ENCODE data around the gene PHACTR1. TPM values are rescaled to one million over a fixed set of nuclear protein-coding genes. Genes with fewer than 3 reads are reported as not detected.

Gene PHACTR1
- polyA plus RNA-seq, 1 experiment: not detected

DNA sequence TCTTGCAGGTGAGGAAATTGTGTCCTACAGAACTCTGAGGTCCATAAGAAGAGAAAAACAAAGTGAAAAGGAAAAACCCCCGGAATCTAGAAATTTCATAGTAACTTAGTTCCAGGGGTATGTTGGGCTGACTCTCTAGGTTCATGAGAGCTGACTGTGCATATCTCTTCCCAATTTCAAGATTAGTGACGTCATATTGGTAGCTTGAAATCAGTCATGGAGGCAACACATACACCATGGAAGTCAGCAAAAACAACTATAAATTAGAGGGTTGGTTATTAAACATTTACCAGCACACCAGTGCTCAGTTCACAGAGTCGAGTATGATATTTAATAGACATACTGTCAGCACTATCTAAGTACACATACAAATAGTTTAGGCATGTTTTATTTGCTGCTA, 49.8 kb downstream of the PHACTR1 start:
- no peak overlapping the region for H3K27ac ChIP-seq (ENCODE audit: low read depth, low read length)
- ChIA-PET POLR2A (no interaction called here), CTCF (no interaction called here)
- H3K27me3 ChIP-seq (ENCODE audit: control insufficient read depth, insufficient read depth, low read length): no peaks in the 10 kb centered on the region
- peaks cover 2% of the 10 kb centered on the region; the same call in 1 of the 2 replicates for H3K9me3 ChIP-seq (ENCODE audit: control insufficient read depth, insufficient read depth, low read length)
- DNase-seq (ENCODE audit: low read depth, low spot score): no peak
- no peak overlapping the region for H3K4me3 ChIP-seq (ENCODE audit: low read depth, low read length)
- TF ChIP-seq, protein P1, sequence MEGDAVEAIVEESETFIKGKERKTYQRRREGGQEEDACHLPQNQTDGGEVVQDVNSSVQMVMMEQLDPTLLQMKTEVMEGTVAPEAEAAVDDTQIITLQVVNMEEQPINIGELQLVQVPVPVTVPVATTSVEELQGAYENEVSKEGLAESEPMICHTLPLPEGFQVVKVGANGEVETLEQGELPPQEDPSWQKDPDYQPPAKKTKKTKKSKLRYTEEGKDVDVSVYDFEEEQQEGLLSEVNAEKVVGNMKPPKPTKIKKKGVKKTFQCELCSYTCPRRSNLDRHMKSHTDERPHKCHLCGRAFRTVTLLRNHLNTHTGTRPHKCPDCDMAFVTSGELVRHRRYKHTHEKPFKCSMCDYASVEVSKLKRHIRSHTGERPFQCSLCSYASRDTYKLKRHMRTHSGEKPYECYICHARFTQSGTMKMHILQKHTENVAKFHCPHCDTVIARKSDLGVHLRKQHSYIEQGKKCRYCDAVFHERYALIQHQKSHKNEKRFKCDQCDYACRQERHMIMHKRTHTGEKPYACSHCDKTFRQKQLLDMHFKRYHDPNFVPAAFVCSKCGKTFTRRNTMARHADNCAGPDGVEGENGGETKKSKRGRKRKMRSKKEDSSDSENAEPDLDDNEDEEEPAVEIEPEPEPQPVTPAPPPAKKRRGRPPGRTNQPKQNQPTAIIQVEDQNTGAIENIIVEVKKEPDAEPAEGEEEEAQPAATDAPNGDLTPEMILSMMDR (IDR thresholded peaks at IDR 0.05; ENCODE audit: low read depth, low read length): no peak

DNA sequence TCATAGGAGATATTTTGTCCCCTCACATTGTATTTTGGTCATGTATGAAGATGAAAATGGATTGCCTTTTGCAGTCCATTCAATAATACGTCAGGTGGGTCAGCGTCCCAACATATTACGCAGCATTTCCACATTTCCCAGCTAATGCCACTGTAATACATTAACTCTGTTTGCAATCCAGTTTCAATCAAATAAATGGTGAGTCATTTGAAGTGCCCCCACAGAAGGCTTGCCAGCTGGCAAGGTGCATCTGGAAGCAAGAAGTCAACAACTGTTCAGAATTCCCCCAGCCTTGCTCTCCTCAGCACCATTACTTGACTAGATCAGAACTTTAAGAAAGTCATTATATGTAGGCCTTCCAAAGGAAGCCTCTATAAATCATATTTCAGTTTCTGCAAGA, 50.4 kb downstream of the PHACTR1 start:
- ChIA-PET CTCF (no interaction called here), POLR2A (no interaction called here)
- H3K9me3 ChIP-seq (ENCODE audit: control insufficient read depth, insufficient read depth, low read length): peaks cover 2% of the 10 kb centered on the region; the same call in 1 of the 2 replicates
- H3K27ac ChIP-seq (ENCODE audit: low read depth, low read length): no peak overlapping the region
- no peak for DNase-seq (ENCODE audit: low read depth, low spot score)
- TF ChIP-seq, protein P1 (IDR thresholded peaks at IDR 0.05; ENCODE audit: low read depth, low read length): no peak
- no peak overlapping the region for H3K4me3 ChIP-seq (ENCODE audit: low read depth, low read length)
- H3K27me3 ChIP-seq (ENCODE audit: control insufficient read depth, insufficient read depth, low read length): no peaks in the 10 kb centered on the region

DNA sequence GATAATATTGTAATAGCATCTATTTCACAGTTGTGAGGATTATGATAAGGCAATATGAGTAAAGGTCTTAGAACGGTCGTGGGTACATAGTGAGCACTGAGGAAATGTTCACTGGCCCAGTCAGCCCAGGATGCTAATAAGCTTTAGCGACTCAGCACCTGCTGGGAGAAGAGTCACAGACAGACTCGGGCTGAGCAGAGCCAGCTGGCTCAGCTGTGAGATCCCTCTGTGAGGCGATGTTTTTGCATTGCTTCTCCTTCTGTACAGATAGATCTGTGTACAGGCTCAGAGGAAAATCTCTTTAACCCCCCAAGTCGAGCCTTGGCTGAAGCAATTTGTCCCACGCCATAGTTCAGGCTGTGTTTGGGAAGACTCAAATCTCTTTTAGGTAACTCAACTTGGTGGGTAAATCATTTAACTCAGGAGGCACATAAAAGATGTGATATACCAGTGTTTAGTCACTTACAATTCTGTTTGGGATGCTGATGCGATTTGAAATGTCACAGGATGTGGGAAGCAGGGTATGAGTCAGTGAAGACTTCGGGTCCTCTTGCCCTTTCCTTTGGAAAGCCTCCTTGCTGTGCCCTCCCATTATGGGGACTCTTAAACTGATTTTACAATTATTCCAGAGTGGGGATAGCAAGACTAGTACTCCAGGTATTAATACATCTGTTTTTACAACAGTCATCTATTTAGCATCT, 53.1 kb downstream of the PHACTR1 start:
- H3K27me3 ChIP-seq (ENCODE audit: control insufficient read depth, insufficient read depth, low read length): no peaks in the 10 kb centered on the region
- POLR2A ChIA-PET: no interaction called here
- no peak overlapping the region for H3K27ac ChIP-seq (ENCODE audit: low read depth, low read length)
- CTCF ChIA-PET: no interaction called here
- DNase-seq (ENCODE audit: low read depth, low spot score): no peak
- TF ChIP-seq, protein P1 (IDR thresholded peaks at IDR 0.05; ENCODE audit: low read depth, low read length): no peak
- no peak overlapping the region for H3K4me3 ChIP-seq (ENCODE audit: low read depth, low read length)
- H3K9me3 ChIP-seq (ENCODE audit: control insufficient read depth, insufficient read depth, low read length): peaks cover 2% of the 10 kb centered on the region; the same call in 1 of the 2 replicates

DNA sequence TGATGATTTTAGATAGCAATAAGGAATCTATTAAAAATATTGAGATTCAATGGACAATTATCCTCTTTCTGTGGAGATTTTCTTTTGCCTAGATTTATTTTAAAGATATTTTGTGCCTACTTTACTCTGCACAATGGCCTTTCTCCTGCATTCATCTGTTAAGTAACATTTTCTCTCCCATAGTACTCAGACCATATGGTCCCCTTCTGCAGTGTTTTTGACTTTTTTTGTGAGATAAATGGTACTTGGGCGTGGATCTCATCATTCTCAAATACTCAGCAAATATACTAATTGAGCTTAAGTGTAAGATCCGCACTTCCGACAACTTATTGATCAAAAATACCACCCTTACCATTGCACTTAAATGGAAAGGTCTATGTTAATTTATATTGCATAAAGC, 55.8 kb downstream of the PHACTR1 start:
- POLR2A ChIA-PET: no interaction called here
- TF ChIP-seq, protein P1 (IDR thresholded peaks at IDR 0.05; ENCODE audit: low read depth, low read length): no peak
- no peak overlapping the region for H3K4me3 ChIP-seq (ENCODE audit: low read depth, low read length)
- no peak overlapping the region for H3K27ac ChIP-seq (ENCODE audit: low read depth, low read length)
- DNase-seq (ENCODE audit: low read depth, low spot score): no peak
- CTCF ChIA-PET: no interaction called here
- H3K9me3 ChIP-seq (ENCODE audit: control insufficient read depth, insufficient read depth, low read length): peaks cover 2% of the 10 kb centered on the region; the same call in 1 of the 2 replicates
- H3K27me3 ChIP-seq (ENCODE audit: control insufficient read depth, insufficient read depth, low read length): no peaks in the 10 kb centered on the region

DNA sequence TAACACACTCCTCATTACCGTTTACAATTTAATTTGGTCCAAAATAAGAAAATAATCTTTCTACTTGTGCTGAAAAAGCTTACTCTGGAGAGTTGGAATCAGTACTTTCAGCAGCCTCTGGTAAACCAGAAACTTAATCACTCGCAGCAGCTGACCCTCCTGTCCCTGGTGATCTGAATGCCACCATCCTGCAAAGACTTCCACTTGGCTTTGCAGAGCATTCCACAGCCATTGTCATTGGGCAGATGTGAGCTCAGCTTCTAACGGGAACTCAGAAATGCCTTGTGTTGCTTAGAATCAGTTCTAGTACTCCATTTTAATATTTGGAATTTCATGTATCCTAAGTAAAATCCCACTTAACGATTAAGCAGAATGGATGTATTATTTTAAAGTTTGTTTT, 59.7 kb downstream of the PHACTR1 start:
- no peaks in the 10 kb centered on the region for H3K27me3 ChIP-seq (ENCODE audit: control insufficient read depth, insufficient read depth, low read length)
- TF ChIP-seq, protein P1 (IDR thresholded peaks at IDR 0.05; ENCODE audit: low read depth, low read length): no peak
- ChIA-PET CTCF (no interaction called here), POLR2A (no interaction called here)
- H3K9me3 ChIP-seq (ENCODE audit: control insufficient read depth, insufficient read depth, low read length): peaks cover 6% of the 10 kb centered on the region; the same call in 1 of the 2 replicates
- DNase-seq (ENCODE audit: low read depth, low spot score): no peak
- H3K4me3 ChIP-seq (ENCODE audit: low read depth, low read length): no peak overlapping the region
- no peak overlapping the region for H3K27ac ChIP-seq (ENCODE audit: low read depth, low read length)
